ENCODE data around the gene CDC16.

CDC16 gene

DNA sequence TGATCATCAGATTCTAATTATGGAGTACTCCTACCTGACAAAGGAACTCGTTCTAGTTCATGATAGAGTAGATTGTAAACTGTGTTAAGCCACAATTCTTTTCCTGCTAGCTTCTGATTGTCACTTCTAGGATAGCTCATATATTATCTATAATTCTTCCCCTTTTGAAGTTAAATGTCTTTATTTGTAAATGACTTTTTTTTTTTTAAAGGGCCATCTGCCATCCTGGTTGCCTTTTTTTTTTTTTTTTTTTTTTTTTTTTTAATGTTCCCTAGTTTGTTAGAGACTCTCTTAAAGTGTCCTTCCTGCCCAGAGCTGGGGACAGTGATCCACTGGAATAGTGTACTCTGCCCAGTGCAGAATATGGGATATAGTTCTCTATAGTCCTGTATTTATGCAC lies 83.9 kb downstream of the CDC16 start:
- no peaks in the 10 kb centered on the region for H3K9me3 ChIP-seq (ENCODE audit: control insufficient read depth, low read length)
- no peaks in the 10 kb centered on the region for H3K27me3 ChIP-seq (ENCODE audit: control insufficient read depth, insufficient read depth, low read length)
- H3K4me1 ChIP-seq: no peaks in the 10 kb centered on the region
- TF ChIP-seq, protein P1, sequence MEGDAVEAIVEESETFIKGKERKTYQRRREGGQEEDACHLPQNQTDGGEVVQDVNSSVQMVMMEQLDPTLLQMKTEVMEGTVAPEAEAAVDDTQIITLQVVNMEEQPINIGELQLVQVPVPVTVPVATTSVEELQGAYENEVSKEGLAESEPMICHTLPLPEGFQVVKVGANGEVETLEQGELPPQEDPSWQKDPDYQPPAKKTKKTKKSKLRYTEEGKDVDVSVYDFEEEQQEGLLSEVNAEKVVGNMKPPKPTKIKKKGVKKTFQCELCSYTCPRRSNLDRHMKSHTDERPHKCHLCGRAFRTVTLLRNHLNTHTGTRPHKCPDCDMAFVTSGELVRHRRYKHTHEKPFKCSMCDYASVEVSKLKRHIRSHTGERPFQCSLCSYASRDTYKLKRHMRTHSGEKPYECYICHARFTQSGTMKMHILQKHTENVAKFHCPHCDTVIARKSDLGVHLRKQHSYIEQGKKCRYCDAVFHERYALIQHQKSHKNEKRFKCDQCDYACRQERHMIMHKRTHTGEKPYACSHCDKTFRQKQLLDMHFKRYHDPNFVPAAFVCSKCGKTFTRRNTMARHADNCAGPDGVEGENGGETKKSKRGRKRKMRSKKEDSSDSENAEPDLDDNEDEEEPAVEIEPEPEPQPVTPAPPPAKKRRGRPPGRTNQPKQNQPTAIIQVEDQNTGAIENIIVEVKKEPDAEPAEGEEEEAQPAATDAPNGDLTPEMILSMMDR (IDR thresholded peaks at IDR 0.05): no peak
- no peaks in the 10 kb centered on the region for H3K36me3 ChIP-seq (ENCODE audit: control insufficient read depth, insufficient read depth, low read length)
- H3K4me2 ChIP-seq (ENCODE audit: low read length): no peak overlapping the region
- no peak overlapping the region for H2AFZ ChIP-seq
- H3K9ac ChIP-seq: no peak overlapping the region
- H3K27ac ChIP-seq: no peak overlapping the region
- peaks cover 10% of the 10 kb centered on the region for H3K79me2 ChIP-seq
- H3K4me3 ChIP-seq (ENCODE audit: low read depth, low read length): no peak overlapping the region

- Histone ChIP-seq H3K4me3 (ENCODE audit: low read depth, low read length) (no peak overlapping the region), H3K9me3 (ENCODE audit: control insufficient read depth, low read length) (no peaks in the 10 kb centered on the region), H3K9ac (no peak overlapping the region), H3K36me3 (ENCODE audit: control insufficient read depth, insufficient read depth, low read length) (no peaks in the 10 kb centered on the region), H2AFZ (no peak overlapping the region), H3K4me2 (ENCODE audit: low read length) (no peak overlapping the region), H3K27ac (no peak overlapping the region), H3K27me3 (ENCODE audit: control insufficient read depth, insufficient read depth, low read length) (no peaks in the 10 kb centered on the region), H3K79me2 (peaks cover 10% of the 10 kb centered on the region), H3K4me1 (no peaks in the 10 kb centered on the region)
- TF ChIP-seq, protein P1 (IDR thresholded peaks at IDR 0.05): no peak
Measured at GRCh38 chr13:114319441-114319913, 84.8 kb downstream of the CDC16 start.

GRCh38 chr13:114320065-114320464 lies 85.4 kb downstream of the CDC16 start:
- TF ChIP-seq, protein P1 (IDR thresholded peaks at IDR 0.05): no peak
- Histone ChIP-seq H3K27me3 (ENCODE audit: control insufficient read depth, insufficient read depth, low read length) (no peaks in the 10 kb centered on the region), H3K36me3 (ENCODE audit: control insufficient read depth, insufficient read depth, low read length) (no peaks in the 10 kb centered on the region), H3K4me3 (ENCODE audit: low read depth, low read length) (no peak overlapping the region), H3K4me1 (no peaks in the 10 kb centered on the region), H3K4me2 (ENCODE audit: low read length) (no peak overlapping the region), H3K9me3 (ENCODE audit: control insufficient read depth, low read length) (no peaks in the 10 kb centered on the region), H3K79me2 (peaks cover 10% of the 10 kb centered on the region), H2AFZ (no peak overlapping the region), H3K27ac (no peak overlapping the region), H3K9ac (no peak overlapping the region)

DNA sequence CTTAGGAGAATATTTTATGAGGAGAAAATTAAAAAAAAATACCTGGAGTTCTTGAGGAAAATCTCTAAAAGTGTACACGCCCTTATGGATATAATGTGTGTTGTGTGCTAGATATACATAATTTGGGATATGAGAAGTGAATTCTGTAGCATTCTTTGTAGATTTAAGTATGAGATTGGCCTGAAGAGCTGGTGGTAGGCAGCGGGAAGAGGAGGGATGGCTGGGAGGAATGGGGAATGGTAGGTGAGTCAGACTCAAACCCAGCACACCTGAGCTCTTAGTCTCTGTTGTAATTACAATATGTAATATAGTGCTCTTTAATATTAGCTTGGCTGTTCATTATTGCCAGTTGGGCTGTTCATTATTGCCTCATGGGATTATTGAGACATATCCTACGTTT lies 86.6 kb downstream of the CDC16 start:
- Histone ChIP-seq H3K9me3 (ENCODE audit: control insufficient read depth, low read length) (no peaks in the 10 kb centered on the region), H3K27me3 (ENCODE audit: control insufficient read depth, insufficient read depth, low read length) (no peaks in the 10 kb centered on the region), H3K79me2 (peaks cover 6% of the 10 kb centered on the region), H3K4me1 (no peaks in the 10 kb centered on the region), H3K27ac (no peak overlapping the region), H3K4me2 (ENCODE audit: low read length) (no peak overlapping the region), H3K36me3 (ENCODE audit: control insufficient read depth, insufficient read depth, low read length) (no peaks in the 10 kb centered on the region), H3K9ac (no peak overlapping the region), H3K4me3 (ENCODE audit: low read depth, low read length) (no peak overlapping the region), H2AFZ (no peak overlapping the region)
- TF ChIP-seq, protein P1 (IDR thresholded peaks at IDR 0.05): no peak

All from parathyroid adenoma (tissue), 2 donors.